KBM-7 (cell line): ENCODE results near the gene RALGPS2.
"Not testable (repeated sequence)": the region's sequence is repeated elsewhere in the genome, so short reads cannot be mapped to it uniquely, and the experiment has no call there.

ENCODE experiments used
- DNase-seq: peaks from one replicate; pipeline ENCODE4 v3.0.0-alpha.2; 2015
- in situ Hi-C: fragments of 300-500 bp; cut with MboI; formaldehyde crosslinking; loops from 2 replicates; pipeline ENCODE4 v1.14.3; 2020; ENCODE audit warnings: low sequenced_read_pairs, low pct_unique_long_range_greater_than_20kb, mixed read lengths

Gene RALGPS2

DNA sequence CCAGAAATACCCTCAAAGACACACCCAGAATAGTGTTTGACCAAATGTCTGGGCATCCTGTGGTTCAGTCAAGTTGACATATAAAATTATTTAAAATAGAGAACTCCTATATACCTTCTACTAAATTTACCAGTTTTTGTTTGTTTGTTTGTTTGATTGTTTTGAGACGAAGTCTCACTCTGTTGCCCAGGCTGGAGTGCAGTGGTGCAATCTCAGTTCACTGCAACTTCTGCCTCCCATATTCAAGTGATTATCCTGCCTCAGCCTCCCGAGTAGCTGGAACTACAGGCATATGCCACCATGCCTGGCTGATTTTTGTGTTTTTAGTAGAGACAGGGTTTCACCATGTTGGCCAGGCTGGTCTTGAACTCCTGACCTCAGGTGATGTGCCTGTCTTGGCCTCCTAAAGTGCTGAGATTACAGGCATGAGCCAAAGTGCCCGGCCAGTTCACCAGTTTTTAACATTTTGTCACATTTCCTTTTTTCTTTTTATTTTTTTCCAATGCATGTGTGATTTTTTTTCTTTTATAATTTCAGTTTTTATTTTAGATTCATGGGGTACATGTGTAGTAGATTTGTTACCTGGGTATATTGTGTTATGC is 29.7 kb downstream of the RALGPS2 start:
- DNase-seq, result not testable (repeated sequence)
- in situ Hi-C loops, result loop anchor here (25.0 kb wide), 1 partner anchor 217 kb away; no protein-coding TSS in a partner anchor

DNA sequence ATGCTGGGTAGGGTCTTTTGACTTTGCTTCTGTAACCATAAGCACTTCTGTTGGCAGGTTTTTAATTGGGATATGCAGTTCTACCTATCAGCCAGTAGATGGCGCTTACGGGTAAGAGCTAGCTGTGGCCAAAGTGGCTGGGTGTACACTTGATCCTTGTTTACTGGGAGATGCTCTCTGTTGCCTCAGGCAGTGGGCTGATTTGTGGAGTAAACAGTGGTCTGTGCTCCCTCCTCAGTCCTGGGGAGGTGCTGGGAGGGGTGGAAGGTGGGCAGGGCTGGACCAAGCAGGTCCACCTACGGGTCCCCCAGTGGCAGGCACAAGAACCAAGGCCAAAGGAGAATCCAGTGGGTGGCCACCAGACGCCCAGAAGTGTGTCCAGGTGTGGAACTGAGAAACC is 43.4 kb downstream of the RALGPS2 start:
- DNase-seq, result peak; percentile 57
- in situ Hi-C loops, result loop anchor here (25.0 kb wide), 1 partner anchor 231 kb away; no protein-coding TSS in a partner anchor

DNA sequence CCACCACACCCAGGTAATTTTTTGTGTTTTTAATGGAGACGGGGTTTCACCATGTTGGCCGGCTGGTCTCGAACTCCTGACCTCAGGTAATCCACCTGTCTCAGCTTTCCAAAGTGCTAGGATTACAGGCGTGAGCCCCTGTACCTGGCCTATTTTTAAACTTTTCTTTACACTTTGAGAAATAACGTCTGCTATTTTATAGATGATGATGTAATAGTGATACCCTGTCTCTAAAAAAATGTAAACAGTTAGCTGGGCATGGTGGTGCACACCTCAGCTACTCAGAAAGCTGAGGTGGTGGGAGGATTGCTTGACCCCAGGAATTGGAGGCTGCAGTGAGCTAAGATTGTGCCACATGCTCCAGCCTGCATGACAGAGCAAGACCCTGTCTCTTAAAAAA is 47.9 kb downstream of the RALGPS2 start:
- in situ Hi-C loops, result loop anchor here (25.0 kb wide), 1 partner anchor 236 kb away; no protein-coding TSS in a partner anchor
- no peak for DNase-seq

DNA sequence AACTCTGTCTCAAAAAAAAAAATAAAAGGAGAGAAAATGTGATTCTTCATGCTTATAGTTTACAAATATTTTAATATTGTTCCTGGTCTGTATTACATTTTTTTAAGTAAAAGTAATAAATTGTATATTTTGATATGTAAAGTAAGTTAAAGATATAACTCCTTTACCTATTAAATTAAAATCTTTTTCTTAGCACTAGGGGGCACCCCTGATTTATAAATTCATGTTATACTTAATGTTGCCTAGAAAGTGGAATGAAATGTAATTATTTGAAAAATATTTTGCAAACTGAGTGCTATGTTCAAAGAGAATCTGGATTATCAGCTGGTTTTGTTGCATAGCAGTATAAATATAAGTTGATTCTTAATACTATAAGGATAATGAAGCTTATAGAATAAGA is 49.2 kb downstream of the RALGPS2 start:
- in situ Hi-C loops, result loop anchor here (25.0 kb wide), 1 partner anchor 237 kb away; no protein-coding TSS in a partner anchor
- peak; percentile 37 for DNase-seq

DNA sequence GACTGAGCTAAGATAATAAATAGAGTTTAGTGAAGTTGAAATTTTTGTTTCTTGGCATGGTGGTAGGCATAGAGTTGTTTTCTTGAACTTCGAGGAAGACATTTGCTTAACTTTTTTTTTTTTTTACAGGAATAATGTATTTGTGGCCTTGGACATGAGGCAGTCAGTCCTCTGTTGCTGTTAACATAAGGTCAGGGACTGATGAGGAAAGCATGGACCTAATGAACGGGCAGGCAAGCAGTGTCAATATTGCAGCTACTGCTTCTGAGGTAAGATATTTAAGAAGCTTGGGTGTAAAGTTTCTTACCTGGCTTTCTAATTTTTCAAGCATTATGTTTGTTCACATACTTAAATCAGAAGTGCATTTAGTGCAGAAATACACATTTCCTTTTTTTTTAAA is 51.5 kb downstream of the RALGPS2 start:
- no peak for DNase-seq

DNA sequence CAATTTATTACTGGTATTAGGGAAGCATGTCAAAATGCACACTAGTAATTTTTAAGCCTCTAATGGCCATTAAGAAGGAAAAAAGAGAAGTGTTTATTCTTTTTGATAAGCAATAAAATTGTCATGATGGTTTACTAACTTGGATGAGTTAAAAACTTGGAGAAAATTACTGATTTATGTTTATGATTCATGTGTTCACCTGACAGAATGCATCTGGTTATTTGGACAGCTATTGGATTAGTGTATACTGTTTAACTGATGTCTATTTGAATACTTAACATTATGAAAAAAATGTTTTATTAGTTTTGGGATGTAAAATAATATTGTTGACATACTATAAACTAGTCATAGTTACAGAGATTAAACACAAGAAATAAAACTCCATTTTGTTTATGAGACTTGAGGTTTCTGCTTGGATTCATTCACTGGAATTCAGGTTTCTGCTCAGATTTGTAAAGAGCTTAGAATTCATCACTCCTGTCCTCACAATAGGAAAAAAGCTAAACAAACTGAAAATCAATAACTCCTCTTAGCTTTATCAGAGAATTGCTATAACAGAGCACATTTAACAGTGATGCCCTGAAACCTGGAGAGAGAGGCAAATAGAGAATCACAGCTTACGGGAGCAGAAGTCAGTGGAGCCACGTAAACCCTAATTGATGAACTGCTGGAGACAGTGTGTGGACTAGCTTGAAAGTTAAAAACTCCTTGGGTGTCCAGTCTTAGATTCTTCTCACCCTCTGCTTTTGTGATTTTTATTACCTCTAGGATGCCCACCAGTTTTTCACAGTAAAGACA is 56.7 kb downstream of the RALGPS2 start:
- no peak for DNase-seq
- in situ Hi-C loops, result no loop called here

More for the DNA sequence above, 51.5 kb downstream of the RALGPS2 start:
- in situ Hi-C loops, result no loop called here

DNA sequence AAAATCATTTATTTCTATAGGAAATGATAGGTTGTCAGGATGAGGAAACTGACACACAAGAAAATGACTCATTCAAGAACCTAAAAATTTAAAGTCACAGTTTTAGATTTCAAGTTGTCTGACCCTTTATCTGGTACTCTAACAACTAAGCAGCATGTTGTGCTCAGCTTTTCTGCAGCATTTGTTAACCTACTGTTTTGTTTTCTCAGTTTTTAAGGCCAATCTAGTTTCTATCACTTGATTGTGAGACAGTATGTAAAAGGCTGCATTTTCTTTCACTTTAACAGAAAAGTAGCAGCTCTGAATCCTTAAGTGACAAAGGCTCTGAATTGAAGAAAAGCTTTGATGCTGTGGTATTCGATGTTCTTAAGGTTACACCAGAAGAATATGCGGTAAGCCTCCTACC is 59.1 kb downstream of the RALGPS2 start:
- DNase-seq, result no peak
- in situ Hi-C loops, result no loop called here

DNA sequence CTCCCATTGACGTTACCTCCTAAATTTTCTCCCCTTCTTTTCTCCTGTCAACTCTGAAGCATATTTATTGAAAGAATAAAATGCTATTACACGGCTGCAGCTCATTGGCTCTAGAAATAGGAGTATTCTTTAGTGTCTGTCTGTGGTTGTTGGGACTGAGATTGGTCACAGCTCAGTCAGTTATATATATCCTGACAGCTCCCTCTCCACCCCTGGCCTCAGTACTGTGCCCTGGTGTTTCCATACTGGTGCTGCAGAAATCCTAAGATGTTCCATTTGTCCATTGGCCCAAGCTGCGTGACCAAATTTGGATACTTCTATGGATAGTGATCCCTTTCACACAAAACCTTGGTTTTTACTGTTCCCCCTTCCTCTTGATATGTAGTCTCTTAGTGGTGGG is 67.3 kb downstream of the RALGPS2 start:
- in situ Hi-C loops, result no loop called here
- no peak for DNase-seq

DNA sequence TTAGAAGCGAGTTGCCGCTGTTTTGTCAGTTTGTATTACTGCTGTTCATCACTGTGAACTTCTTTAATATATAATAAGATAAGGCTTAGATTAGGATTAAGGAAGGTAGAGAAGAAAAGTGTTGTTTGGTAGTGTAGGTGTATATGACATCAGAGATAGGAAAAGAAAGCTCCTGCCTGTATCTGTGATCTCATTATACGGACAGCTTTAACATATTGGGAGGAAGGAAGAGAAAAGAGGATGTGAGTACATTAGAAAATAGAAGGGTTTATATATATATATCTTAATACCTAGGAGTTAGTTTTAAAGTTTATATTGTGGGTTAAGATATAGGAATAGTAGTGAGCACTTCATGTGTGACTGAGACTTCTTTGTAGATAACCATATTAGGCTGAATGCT is 71.0 kb downstream of the RALGPS2 start:
- DNase-seq, result no peak
- in situ Hi-C loops, result no loop called here

DNA sequence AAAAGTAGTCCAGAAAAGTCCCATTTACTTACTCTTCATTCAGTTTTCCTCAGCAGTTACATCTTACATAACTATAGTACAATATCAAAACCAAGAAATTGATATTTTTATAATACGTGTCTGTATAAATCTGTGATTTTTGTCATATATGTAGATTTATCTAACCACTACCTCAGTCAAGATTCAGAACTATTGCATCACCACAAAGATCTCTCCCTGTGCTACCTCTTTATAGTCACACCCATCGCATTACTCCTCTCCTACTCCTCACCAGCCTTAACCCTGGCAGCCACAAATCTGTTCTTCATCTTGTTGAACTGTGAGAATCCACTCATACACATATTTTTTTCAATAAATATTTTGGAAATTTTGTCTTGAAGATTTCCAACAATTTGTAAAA is 72.5 kb downstream of the RALGPS2 start:
- DNase-seq, result no peak
- in situ Hi-C loops, result no loop called here

DNA sequence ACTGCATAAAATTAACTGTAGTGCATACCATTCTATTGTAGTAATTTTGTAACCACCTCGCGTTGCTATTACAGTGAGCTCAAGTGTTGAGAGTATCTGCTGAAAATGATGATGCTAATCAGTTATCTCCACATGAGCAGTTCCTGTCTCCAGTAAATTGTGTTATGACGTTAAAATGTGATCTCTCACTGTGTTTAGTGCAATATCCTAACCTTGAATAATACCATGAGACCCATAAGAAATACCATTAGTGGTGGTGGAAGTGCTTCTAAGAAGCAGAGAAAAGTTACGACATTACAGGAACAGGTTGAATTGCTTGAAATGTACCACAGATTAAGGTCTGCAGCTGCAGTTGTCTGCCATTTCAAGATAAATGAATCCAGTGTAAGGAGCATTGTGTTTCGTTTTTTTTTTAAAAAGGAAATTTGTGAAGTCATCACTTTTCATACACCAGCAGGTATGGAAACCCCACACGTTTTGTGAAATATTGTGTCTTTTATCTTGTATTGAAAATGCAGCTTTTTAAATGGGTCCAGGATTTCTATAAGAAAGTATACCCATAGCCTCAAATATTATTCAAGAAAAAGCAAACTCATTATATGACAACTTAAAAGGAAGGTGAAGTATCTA is 73.3 kb downstream of the RALGPS2 start:
- DNase-seq, result no peak

DNA sequence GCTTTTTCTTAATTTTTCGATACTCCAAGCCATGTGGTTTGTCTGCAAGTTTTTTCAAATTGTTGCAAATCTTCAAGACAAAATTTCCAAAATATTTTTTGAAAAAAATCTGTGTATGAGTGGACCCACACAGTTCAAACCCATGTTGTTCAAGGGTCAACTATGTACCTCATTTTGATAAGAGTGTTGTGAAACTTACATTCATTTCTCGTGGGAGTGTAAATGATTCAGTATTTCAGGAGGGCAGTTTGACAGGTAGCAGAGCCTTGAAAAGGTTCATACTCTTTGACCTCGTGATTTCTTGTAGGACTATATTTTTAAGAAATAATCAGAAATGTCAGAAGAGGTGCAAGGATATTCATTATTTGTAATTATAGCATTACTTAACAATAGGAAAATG is 77.8 kb downstream of the RALGPS2 start:
- in situ Hi-C loops, result no loop called here
- no peak for DNase-seq

More for the DNA sequence above, 73.3 kb downstream of the RALGPS2 start:
- in situ Hi-C loops, result no loop called here

DNA sequence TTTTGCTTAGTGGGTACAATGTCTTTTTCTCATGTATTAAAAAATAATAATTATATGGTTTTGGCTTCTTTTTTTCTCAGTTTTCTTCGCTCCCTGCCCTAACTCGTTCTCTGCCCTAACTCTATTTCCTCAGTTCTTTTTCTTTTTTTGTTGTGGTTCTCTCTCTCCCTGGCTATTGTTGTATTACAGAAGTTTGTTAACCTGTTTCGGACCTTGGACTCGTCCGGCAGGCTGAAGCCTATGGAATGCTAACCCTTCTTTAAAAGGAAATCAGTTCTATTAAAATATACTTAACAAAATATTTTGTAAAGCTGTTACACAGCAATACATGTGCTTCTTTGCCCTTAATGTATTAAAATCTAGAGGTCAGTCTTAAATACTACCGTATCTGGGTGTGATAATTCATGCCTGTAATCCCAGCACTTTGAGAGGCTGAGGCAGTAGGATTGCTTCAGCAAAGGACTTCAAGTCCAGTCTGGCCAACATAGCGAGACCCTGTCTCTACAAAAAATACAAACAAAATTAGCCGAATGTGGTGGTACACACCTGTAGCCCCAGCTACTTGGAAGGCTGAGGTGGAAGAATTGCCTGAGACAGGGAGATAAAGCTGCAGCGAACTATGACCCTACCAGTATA is 81.7 kb downstream of the RALGPS2 start:
- in situ Hi-C loops, result no loop called here

DNA sequence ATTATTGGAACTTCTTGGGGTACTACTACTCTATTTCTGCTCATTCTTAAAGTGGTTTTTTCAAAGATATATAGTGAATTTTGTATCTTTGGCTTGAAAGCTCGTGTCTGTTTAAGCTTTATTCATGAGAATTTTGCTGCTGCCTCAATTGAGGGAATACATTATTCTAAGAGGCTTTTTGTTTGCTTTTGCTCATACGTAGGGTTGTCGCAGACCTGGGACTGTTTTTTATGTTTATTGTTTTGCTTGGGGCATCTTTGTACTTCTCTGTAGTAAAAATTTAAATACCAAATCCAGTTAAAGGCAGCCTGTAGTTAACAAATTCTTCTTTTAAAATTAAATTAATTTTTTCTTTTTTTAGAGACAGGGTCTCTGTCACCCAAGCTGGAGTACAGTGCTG is 83.5 kb downstream of the RALGPS2 start:
- DNase-seq, result no peak
- in situ Hi-C loops, result no loop called here

More for the DNA sequence above, 81.7 kb downstream of the RALGPS2 start:
- DNase-seq, result no peak

DNA sequence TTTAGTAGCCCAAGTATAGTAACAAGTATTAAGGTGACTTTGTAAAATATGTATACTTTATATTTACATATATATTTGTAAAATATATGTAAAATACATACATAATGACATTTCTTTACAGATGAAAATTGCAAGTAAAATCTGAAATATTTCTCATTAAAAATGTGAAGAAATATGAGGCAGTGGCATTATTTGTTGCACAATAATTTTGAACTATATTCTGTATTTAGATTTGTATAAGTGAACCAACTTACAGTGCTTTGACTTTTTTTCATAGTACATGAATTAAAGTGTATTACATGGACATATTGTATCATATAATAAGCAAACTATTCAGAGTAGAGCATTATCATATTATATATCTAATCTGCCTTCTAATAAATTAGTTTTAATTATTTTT is 85.5 kb downstream of the RALGPS2 start:
- in situ Hi-C loops, result no loop called here
- no peak for DNase-seq

DNA sequence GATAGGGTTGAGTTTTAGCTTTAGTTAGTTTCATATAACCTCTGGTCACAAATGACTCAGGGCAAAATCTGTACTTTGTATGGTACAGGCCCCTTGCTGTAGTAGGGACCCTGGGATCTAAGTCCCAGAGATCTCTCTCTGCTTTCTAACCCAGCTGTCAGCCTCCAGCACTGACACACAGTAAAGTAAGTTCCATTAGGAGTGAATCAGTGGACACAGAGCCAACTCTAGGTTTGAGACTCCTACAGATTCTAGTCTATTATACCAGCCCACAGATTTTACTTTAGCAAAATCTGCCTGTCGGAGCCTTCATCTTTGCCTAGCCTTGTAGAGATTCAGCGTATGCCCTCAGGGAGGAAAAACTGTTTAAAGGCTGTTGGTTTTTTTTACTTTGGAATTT is 93.4 kb downstream of the RALGPS2 start:
- DNase-seq, result no peak

DNA sequence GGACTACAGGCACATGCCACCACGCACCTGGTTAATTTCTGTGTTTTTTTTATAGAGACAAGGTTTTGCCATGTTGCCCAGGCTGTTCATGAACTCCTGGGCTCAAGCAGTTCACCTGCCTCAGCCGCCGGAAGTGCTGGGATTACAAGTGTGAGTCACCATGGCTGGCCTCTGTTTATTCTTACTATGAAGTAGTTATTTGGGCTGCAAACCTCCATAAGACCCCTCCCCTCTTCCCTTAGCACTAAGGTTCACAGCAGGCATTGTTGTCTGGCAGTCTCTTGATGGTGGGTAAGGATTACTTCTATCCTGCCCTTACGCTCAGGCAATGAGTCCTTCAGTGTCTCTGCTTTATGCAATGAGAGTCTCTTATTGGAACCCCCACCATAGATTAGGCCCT is 94.1 kb downstream of the RALGPS2 start:
- in situ Hi-C loops, result no loop called here
- no peak for DNase-seq

More for the DNA sequence above, 93.4 kb downstream of the RALGPS2 start:
- in situ Hi-C loops, result no loop called here

DNA sequence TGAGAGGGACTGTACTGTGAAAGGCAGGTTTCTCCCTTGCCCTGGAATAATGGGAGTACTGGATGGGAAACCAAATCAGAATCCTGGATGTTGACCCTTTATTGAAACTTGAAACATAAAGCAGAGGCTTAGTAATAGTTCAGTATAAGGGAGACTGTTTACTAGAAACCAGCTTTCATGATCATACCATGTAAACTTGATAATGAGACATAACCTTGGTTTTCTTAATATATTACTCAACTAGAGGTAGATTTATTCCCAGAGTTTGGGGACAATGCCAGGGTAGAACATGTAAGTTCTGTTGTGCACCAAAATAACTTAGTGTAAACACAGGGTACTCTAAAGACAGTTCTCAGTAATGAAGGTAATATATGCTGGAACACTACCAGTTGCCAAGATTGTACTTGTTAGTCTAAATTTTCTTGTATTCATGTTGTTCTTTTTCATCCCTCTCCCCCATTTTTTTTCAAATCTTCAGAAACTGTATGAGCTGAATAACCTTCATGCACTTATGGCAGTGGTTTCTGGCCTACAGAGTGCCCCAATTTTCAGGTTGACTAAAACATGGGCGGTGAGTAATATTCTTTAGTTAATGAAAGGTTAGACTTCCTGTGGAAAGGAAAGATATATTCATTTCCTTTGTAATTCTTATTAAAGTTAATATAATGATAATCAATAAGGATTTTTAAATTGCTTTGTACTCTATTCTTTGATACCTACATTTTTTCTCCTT is 96.3 kb downstream of the RALGPS2 start:
- in situ Hi-C loops, result no loop called here
- no peak for DNase-seq

DNA sequence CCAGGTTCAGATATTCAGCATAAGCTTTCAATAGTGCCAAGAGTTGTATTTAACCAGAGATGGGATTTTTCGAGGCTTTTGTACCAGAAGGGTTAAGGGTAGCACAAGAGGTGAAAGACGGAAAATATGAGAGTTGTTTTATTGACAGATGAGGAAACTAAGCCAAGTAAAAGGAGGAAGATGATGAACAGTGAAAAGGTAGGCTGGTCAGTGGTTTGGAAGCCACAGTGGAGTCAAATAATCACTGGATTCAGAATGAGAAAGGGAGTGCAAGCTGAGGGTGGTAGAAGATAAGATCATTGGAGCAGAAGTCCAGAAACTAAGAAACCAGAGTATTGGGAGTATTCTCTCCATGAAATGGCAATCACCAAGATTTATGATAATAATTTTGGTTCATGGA is 100.1 kb downstream of the RALGPS2 start:
- no peak for DNase-seq
- in situ Hi-C loops, result no loop called here
